ENCODE data around the gene UGT1A7.

- TF ChIP-seq, protein P1, sequence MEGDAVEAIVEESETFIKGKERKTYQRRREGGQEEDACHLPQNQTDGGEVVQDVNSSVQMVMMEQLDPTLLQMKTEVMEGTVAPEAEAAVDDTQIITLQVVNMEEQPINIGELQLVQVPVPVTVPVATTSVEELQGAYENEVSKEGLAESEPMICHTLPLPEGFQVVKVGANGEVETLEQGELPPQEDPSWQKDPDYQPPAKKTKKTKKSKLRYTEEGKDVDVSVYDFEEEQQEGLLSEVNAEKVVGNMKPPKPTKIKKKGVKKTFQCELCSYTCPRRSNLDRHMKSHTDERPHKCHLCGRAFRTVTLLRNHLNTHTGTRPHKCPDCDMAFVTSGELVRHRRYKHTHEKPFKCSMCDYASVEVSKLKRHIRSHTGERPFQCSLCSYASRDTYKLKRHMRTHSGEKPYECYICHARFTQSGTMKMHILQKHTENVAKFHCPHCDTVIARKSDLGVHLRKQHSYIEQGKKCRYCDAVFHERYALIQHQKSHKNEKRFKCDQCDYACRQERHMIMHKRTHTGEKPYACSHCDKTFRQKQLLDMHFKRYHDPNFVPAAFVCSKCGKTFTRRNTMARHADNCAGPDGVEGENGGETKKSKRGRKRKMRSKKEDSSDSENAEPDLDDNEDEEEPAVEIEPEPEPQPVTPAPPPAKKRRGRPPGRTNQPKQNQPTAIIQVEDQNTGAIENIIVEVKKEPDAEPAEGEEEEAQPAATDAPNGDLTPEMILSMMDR (IDR thresholded peaks at IDR 0.05): no peak
- no peak for TF ChIP-seq POLR2A (IDR thresholded peaks at IDR 0.05)
Observed at GRCh38 chr2:233705911-233706506, 24.3 kb downstream of the UGT1A7 start.

All from body of pancreas (tissue), 4 donors.